Measurements from ENCODE around the gene TNNT1.
A peak's percentile ranks its signal among the peaks of the same experiment; 100 is the strongest.
"Not testable (repeated sequence)": the region's sequence is repeated elsewhere in the genome, so short reads cannot be mapped to it uniquely, and the experiment has no call there.

The TNNT1 gene

GRCh38 chr19:55136399-55137102, 12.5 kb downstream of the TNNT1 start:
- DNase-seq = no peak

DNA sequence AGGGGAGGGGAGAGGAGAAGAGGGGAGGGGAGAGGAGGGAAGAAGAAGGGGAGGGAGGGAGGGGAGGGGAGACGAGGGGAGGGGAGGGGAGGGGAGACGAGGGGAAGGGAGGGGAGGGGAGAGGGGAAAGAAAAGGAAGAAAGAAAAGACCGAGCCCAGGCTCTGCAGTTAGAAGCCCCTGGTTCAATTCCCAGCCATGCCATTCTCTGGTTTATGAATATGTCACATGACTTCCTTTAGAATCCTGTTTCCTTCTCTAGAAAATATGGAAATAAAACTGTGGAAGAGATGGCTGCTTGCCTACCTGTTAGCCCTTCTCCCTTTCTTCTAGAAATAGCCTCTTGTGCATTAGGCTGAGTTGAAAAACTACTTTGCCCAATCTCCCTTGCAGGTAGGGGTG, 14.3 kb downstream of the TNNT1 start:
- DNase-seq = no peak

DNA sequence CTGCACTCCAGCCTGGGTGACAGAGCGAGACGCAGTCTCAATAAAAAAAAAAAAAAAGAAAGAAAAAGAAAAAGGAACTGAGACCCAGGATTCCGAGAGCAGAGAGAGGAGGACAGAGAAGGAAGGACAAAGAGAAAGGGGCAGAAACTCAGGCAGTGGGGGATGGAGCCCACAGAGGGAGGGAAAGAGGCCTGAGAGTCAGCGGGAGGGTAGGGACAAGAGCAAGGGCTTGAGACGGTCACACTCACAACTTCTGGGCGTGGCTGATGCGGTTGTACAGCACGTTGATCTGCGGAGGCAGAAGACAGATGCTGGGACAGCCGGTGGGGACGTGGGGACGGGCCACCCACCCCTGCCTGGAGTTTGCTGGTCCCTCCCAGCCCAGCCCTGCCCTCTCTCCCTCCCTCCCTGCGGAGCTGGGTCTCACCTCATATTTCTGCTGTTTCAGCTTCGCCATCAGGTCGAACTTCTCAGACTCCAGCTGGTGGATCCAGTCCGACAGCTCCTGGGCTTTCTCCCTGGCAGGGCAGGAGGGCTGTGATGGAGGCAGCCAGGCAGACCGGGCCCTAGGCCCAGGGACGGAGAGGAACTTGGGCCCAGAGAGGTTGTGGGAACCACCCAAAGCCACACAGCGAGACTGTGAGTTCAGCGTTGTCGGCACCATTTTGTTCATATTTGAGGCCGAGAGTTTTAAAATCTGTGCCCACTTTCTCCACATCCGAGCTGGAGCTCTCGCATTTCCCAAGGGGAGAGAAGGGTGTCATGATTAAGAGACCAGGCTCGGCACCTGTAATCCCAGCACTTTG, 15.2 kb downstream of the TNNT1 start:
- DNase-seq = no peak

GRCh38 chr19:55132453-55133129, 16.4 kb downstream of the TNNT1 start:
- no peak for DNase-seq

GRCh38 chr19:55131421-55131820, 17.6 kb downstream of the TNNT1 start:
- no peak for DNase-seq

- no peak for DNase-seq
These were observed 30.0 kb downstream of the TNNT1 start for GRCh38 chr19:55119053-55119452.

DNA sequence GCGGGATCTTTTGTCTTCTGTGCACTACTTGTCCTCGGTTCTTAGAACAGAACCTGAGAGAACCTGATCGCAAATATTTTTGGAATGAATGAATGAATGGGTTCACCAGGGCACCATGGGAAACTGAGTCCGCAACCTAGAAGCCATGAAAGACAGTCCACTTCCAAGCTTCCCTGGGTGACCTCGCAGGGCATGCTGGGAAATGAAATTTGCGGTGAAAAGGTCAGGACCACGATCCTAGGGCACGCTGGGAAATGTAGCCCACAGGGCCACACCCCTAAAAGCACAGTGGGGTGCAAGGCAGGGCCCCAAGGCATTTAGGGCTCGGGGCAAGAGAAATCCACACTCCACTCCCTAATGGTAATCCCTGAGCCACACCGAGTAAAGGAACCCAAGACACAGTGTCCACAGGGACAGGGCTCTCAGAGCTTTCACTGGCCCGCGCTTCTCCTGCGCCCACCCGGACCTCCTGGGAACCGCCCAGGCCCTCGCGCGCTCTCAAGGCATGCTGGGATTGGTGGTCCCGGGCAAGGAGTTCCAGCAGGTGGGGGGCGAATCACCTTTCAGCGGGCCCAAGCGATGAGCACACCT, 30.5 kb downstream of the TNNT1 start:
- no peak for DNase-seq

DNA sequence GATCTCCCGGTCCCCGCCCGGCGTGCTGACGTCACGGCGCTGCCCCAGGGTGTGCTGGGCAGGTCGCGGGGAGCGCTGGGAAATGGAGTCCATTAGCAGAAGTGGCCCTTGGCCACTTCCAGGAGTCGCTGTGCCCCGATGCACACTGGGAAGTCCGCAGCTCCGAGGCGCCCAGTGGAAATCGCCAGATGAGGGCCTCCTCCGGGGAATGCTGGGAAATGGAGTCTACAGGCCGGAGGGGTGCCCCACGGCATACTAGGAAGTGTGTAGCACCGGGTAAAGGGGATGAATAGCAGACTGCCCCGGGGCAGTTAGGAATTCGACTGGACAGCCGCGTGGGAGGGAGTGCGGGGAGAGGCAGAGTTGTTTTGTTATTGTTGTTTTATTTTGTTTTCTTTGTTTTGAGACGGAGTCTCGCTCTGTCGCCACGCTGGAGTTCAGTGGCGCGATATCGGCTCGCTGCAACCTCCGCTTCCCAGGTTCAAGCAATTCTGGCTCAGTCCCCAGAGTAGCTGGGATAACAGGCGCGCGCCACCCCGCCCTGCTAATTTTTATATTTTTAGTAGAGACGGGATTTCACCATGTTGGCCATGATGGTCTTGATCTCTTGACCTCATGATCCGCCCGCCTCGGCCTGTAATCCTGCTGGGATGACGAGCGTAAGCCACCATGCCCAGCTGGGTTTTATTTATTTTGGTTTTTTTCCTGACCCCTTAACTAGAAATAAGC, 31.2 kb downstream of the TNNT1 start:
- DNase-seq = peak; percentile 99

GRCh38 chr19:55116859-55117662, 31.9 kb downstream of the TNNT1 start, which contains the start of gene PPP1R12C:
TSS of gene PPP1R12C (minus strand) at chr19:55117637. CDS start at chr19:55117543, 94 bp downstream.
- DNase-seq = peak; percentile 7

DNA sequence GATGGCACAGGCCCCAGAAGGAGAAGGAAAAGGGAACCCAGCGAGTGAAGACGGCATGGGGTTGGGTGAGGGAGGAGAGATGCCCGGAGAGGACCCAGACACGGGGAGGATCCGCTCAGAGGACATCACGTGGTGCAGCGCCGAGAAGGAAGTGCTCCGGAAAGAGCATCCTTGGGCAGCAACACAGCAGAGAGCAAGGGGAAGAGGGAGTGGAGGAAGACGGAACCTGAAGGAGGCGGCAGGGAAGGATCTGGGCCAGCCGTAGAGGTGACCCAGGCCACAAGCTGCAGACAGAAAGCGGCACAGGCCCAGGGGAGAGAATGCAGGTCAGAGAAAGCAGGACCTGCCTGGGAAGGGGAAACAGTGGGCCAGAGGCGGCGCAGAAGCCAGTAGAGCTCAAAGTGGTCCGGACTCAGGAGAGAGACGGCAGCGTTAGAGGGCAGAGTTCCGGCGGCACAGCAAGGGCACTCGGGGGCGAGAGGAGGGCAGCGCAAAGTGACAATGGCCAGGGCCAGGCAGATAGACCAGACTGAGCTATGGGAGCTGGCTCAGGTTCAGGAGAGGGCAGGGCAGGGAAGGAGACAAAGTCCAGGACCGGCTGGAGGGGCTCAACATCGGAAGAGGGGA, 32.7 kb downstream of the TNNT1 start:
- DNase-seq = peak; percentile 13

DNA sequence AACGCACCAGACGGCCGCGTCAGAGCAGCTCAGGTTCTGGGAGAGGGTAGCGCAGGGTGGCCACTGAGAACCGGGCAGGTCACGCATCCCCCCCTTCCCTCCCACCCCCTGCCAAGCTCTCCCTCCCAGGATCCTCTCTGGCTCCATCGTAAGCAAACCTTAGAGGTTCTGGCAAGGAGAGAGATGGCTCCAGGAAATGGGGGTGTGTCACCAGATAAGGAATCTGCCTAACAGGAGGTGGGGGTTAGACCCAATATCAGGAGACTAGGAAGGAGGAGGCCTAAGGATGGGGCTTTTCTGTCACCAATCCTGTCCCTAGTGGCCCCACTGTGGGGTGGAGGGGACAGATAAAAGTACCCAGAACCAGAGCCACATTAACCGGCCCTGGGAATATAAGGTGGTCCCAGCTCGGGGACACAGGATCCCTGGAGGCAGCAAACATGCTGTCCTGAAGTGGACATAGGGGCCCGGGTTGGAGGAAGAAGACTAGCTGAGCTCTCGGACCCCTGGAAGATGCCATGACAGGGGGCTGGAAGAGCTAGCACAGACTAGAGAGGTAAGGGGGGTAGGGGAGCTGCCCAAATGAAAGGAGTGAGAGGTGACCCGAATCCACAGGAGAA, 33.5 kb downstream of the TNNT1 start:
- no peak for DNase-seq

GRCh38 chr19:55114566-55115145, 34.4 kb downstream of the TNNT1 start:
- no peak for DNase-seq

GRCh38 chr19:55113570-55114039, 35.4 kb downstream of the TNNT1 start:
- DNase-seq = peak; percentile 27

DNA sequence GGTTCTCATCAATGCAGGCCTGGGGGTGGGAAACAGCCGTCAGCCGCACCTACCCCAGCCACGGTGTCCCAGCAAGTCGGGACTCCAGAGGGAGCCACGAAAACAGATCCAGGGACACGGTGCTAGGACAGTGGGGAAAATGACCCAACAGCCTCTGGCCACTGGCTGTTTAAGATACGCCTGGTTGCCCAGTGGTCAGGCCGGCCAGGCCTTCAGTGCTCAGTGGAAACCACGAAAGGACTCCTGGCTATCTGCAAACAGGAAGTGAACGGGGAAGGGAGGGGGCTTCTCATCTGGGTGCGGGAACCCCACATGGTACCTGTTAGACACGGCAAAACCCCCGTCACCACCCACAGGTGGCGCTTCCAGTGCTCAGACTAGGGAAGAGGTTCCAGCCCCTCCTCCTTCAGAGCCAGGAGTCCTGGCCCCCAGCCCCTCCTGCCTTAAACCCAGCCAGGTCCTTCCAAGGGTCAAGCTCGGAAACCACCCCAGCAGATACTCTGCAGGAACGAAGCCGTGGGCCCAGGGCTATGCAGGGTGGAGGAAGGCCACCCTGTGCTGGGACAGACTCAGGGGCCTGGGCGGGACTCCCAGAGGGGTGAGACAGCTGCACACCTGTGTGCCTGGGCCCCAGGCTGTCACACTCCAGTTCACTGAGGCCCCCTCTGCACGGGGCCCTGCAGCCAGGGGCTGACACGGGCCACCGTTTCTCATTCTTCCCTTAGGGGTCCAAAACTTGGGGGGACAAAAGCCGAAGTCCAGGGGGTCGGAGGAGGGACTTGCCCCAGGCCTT, 36.0 kb downstream of the TNNT1 start:
- DNase-seq = no peak

DNA sequence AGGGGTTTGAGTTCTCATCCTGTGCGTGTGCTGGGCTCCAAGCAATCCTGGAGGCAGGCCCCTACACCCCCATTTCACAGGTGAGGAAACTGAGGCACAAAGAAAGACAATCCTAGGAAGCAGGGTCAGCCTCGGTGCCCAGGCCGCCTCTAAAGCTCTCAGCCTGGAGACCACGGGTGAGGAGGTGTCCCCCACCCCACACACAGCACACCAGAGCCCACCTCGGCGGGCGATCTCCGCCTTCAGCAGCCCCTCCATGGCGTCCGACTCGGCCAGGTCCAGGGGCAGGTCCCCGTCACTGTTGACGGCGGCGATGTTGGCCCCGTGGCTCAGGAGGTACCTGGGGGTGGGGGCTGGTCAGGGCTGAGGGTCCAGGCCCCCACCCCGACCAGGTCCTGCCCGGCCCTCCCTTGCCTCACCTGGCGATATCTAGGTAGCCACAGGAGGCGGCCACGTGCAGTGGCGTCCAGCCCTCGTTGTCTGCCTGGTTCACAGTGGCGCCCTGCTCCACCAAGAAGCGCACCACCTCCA, 36.7 kb downstream of the TNNT1 start:
- no peak for DNase-seq

DNA sequence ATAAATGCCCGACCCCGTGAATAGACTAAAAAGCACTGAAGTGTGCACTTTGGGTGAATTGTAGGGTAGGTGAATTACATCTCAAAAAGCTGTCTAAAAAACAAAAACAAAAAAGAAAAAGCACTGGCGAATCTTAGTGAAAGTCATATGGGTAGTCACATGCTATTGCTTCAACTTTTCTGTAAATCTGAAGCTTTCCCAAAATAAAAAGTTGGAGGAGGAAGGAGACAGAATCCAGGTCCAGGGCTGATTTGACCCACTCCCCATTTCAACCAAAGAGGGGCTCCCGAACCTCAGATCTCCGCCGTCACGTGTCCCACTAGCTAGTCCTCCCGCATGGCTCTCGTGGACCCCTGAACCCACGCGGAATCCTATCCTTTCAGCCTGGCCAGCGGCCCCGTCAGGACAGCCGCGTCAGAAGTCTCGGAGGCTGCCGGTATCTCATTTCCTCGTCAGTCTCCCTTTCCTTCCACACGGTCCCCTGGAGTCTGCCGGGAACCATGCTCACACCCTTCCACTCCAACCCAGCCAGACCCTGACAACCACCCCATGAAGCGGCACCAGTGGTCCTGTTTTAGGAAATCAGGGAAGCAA, 37.7 kb downstream of the TNNT1 start:
- no peak for DNase-seq

DNA sequence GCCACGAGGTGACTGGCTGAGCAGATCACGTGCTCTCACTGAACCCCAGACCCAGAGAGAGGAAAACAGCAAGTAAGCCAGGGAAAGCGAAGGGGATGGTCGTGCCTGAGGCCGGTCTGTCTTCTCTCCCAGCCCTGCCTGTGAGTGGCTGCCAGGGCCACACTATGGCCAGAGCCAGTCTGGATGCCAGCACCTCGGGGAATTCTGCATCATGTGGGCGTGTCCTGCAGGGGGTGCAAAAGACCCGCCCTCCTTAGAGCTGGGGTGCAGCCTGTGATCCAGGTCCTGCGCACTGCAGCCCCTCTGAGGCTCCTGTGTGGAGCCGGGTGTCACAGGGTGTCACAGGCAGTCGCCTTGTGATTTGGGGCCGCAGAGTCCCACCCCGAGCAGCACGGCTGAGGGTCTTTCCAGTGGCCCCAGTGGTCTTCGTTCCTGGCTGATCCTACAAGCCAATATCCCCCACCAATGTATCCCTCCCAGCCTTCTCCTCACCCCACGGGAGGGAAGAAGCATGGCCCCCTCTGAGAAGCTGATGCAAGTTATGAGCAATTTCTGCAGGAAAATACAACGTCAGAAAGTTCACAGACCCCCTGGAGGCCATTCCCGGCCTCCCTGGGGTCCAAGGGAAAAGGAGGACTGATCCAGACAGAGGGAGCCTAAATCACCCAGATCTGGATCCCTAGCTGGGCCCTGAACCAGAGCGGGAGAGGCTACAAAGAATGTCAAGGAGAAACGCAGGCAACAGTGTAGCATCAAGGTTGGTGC, 39.3 kb downstream of the TNNT1 start:
- no peak for DNase-seq

DNA sequence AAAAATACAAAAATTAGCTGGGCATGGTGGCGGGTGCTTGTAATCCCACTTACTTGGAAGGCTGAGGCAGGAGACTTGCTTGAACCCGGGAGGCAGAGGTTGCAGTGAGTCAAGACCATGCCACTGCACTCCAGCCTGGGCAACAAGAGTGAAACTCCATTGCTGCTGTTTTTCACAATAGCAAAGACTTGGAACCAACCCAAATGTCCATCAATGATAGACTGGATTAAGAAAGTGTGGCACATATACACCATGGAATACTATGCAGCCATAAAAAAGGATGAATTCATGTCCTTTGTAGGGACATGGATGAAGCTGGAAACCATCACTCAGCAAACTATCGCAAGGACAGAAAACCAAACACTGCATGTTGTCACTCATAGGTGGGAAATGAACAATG, 41.8 kb downstream of the TNNT1 start:
- not testable (repeated sequence) for DNase-seq
